ENCODE results near the gene TRIP4. TPM values are rescaled to one million over a fixed set of nuclear protein-coding genes. Genes with fewer than 3 reads are reported as not detected.

Gene TRIP4
- total and polyA plus RNA-seq, 2 donors (not counting 3 experiments of a cell fraction or from before 2014, with no cell fraction given) = 10.9 to 31.1 TPM

- DNase-seq (ENCODE audit: low read depth, low spot score) (no peak), FAIRE-seq (no peak)
- Histone ChIP-seq H3K9me3 (replicated peaks; ENCODE audit: control insufficient read depth, insufficient read depth, low read length) (no peaks in the 10 kb centered on the region), H3K9ac (replicated peaks; ENCODE audit: extremely low read depth, insufficient read depth, low read length) (no peak overlapping the region), H3K27ac (ENCODE audit: insufficient read depth, low read depth, low read length) (no peak overlapping the region), H3K4me1 (ENCODE audit: control insufficient read depth, extremely low read depth, insufficient read depth, low read length) (no peaks in the 10 kb centered on the region), H2AFZ (ENCODE audit: low read depth, low read length) (no peak overlapping the region), H4K20me1 (replicated peaks; ENCODE audit: control insufficient read depth, extremely low read depth, insufficient read depth, low read length) (no peaks in the 10 kb centered on the region), H3K9me1 (replicated peaks; ENCODE audit: control insufficient read depth, extremely low read depth, insufficient read depth, low read length) (no peaks in the 10 kb centered on the region), H3K4me2 (ENCODE audit: insufficient read depth, low read length) (no peak overlapping the region), H3K36me3 (ENCODE audit: control insufficient read depth in 2 of 2, extremely low read depth in 1 of 2, insufficient read depth in 2 of 2, low read length in 2 of 2) (peaks cover 5 to 10% of the 10 kb centered on the region in 2 experiments), H3K4me3 (replicated peaks in 1 of 3; ENCODE audit: insufficient read depth in 1 of 3, low read depth in 1 of 3, low read length in 3 of 3) (no peak overlapping the region), H3K79me2 (ENCODE audit: control insufficient read depth, insufficient read depth, low read length) (no peaks in the 10 kb centered on the region), H3K27me3 (ENCODE audit: control insufficient read depth in 2 of 2, insufficient read depth in 2 of 2, low read length in 2 of 2) (no peaks in the 10 kb centered on the region)
- BruUV-seq (replicated peaks) = no TSS peak
- intact Hi-C loops (cut with micrococcal nuclease) = no loop called here
- POLR2A ChIA-PET = no interaction called here
- TF ChIP-seq POLR2AphosphoS5 (IDR thresholded peaks at IDR 0.05; ENCODE audit: insufficient read depth, low read depth, low read length) (no peak), GATA2 (IDR thresholded peaks at IDR 0.05; ENCODE audit: insufficient read depth, insufficient read length, low read depth, low read length) (no peak), JUN (IDR thresholded peaks at IDR 0.05; ENCODE audit: borderline replicate concordance, insufficient read depth, insufficient read length, low read depth) (no peak), POLR2A (IDR thresholded peaks at IDR 0.05; ENCODE audit: low read depth, low read length) (no peak), CTCF (IDR thresholded peaks at IDR 0.05; ENCODE audit: extremely low read depth in 1 of 2, insufficient read depth in 1 of 2, low read depth in 1 of 2, low read length in 2 of 2) (no peak), MAX (IDR thresholded peaks at IDR 0.05; ENCODE audit: insufficient read depth, insufficient read length) (no peak), FOS (IDR thresholded peaks at IDR 0.05; ENCODE audit: borderline replicate concordance, insufficient read depth, low read length) (no peak), EZH2 (IDR thresholded peaks at IDR 0.05; ENCODE audit: borderline replicate concordance, low read depth, low read length, severe bottlenecking) (no peak), MYC (IDR thresholded peaks at IDR 0.05; ENCODE audit: low read depth, low read length) (no peak)
- dilution Hi-C loops (cut with MboI; ENCODE audit: extremely low pct_ligation_motif_present, low sequenced_read_pairs) = no loop called here
- CTCF ChIA-PET = interaction anchor here (1.0 to 4.7 kb wide), 6 partner anchors 172 to 303 kb away, joined by 3 to 92 read pairs (median 22); no protein-coding TSS in a partner anchor
These were observed 37.6 kb downstream of the TRIP4 start for GRCh38 chr15:64425221-64425620.

Measured in endothelial cell of umbilical vein (primary cell).